Natural killer cell (primary cell): ENCODE data around the gene RIPOR2. TPM values are rescaled to one million over a fixed set of nuclear protein-coding genes. Genes with fewer than 3 reads are reported as not detected.
"Not testable (repeated sequence)": the region's sequence is repeated elsewhere in the genome, so short reads cannot be mapped to it uniquely, and the experiment has no call there.

ENCODE experiments used
- ATAC-seq, 3 donors: fragments of 150-1000 bp in 2 of 3; fragments of 200-7000 bp in 1 of 3; cut with Tn5 transposase; 1 replicate in 1 of 3; 2 replicates in 2 of 3; pipeline ENCODE4 v1.10.0; 2021; ENCODE audit warnings: mild to moderate bottlenecking in 2 of 3, moderate library complexity in 2 of 3
- DNase-seq, 2 donors: peaks; one replicate each; pipeline versions ENCODE4 v3.0.0 to v3.0.0-alpha.2; 2013 to 2021; ENCODE audit warnings: mixed read lengths in 1 of 2
- H3K27ac ChIP-seq: one replicate; pipeline ENCODE4 v1.5.1; 2013; ENCODE audit warnings: mild to moderate bottlenecking, low read length
- H3K27me3 ChIP-seq: one replicate; pipeline ENCODE4 v1.6.1; 2013; ENCODE audit warnings: low read length; ENCODE audit not compliant: control insufficient read depth, insufficient read depth
- H3K36me3 ChIP-seq: one replicate; pipeline ENCODE4 v1.6.1; 2013; ENCODE audit warnings: low read length; ENCODE audit not compliant: control insufficient read depth, insufficient read depth
- H3K4me1 ChIP-seq: one replicate; pipeline ENCODE4 v1.6.1; 2013; ENCODE audit warnings: low read length; ENCODE audit not compliant: control insufficient read depth, insufficient read depth
- H3K4me3 ChIP-seq: one replicate; pipeline ENCODE4 v1.5.1; 2013; ENCODE audit warnings: low read length
- H3K9me3 ChIP-seq: one replicate; pipeline ENCODE4 v1.6.1; 2013; ENCODE audit warnings: low read length; ENCODE audit not compliant: control insufficient read depth, insufficient read depth
- H3K27ac Mint-ChIP-seq, 2 donors: one replicate each; pipeline ENCODE4 v1.8.0; 2022; ENCODE audit warnings: mild to moderate bottlenecking in 2 of 2, mixed read lengths in 2 of 2, moderate library complexity in 1 of 2
- H3K27me3 Mint-ChIP-seq, 2 donors: one replicate each; pipeline ENCODE4 v1.8.0; 2022; ENCODE audit warnings: low read depth in 2 of 2, mixed read lengths in 2 of 2
- H3K36me3 Mint-ChIP-seq: one replicate; pipeline ENCODE4 v1.8.0; 2022; ENCODE audit warnings: mixed read lengths
- H3K4me1 Mint-ChIP-seq, 2 donors: one replicate each; pipeline ENCODE4 v1.8.0; 2022; ENCODE audit warnings: mixed read lengths in 2 of 2
- H3K4me3 Mint-ChIP-seq: one replicate; pipeline ENCODE4 v1.8.0; 2022; ENCODE audit warnings: mild to moderate bottlenecking, moderate library complexity, mixed read lengths
- H3K9me3 Mint-ChIP-seq, 2 donors: one replicate each; pipeline ENCODE4 v1.8.0; 2022; ENCODE audit warnings: mixed read lengths in 2 of 2
- WGBS: methylation state at CpG from one replicate; pipeline ENCODE4 v1.1.7; 2013; ENCODE audit warnings: missing lambda C conversion rate; ENCODE audit not compliant: insufficient coverage; 5-methylcytosine and 5-hydroxymethylcytosine counted together
- intact Hi-C: fragments of 100-400 bp; cut with micrococcal nuclease; formaldehyde crosslinking; loops from one replicate; pipeline ENCODE4 v1.14.2; 2022
- total RNA-seq, 4 donors: library from RNA; stranded (reverse); fragments of 120-200 nt in 1 of 4; gene quantifications; one replicate each; pipeline versions ENCODE4 v1.2.3 to v1.2.4, GENCODE V29; 2013 to 2022
- TF ChIP-seq, protein P1 (sequence below): fragments of 200-600 bp; IDR thresholded peaks from one replicate; pipeline ENCODE4 v1.8.0; 2022; ENCODE audit warnings: antibody characterized with exemption

RIPOR2 gene
- total RNA-seq, 3 donors from 2014 or later (not counting 1 experiment from before 2014, with no cell fraction given), result 234 to 312 (median 299) TPM

DNA sequence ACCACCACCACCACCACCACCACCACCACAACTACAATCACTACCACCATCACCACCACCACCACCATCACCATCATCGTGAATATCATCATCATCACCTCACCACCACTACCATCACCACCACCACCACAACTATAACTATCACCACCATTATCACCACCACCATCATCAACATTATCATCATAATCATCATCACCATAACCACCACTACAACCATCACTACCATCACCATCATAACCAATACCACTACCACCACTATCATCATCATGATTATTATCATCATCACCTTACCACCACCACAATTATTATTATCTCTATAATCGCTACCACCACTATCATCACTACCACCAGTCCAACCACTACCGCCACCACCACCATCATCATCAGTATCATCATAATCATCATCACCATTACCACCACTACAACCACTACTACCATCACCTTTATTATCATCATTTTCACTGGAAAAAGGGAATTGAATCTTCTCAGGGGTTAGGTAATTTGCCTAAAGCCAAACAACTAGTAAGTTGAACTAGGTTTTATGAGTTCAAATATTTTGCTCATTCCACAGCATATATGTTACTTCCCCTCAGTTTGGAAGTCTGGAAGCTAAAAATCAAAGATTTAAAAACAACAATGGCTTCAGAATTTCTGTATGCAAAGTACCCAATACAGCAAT, 8.3 kb downstream of the RIPOR2 start:
- Mint-ChIP-seq H3K36me3 (no peaks in the 10 kb centered on the region), H3K4me3 (peak overlapping the region; percentile 35), H3K27me3 (no peaks in the 10 kb centered on the region), H3K27ac (peak overlapping the region; percentile 71 to 89), H3K4me1 (peaks cover 88% of the 10 kb centered on the region in 2 donors), H3K9me3 (peaks cover 4 to 7% of the 10 kb centered on the region in 2 donors)
- H3K27ac ChIP-seq, result peak overlapping the region; percentile 74
- peaks cover 63% of the 10 kb centered on the region for H3K4me1 ChIP-seq
- ATAC-seq (peak in 1 of 3 donors; percentile 28), DNase-seq (peak in 1 of 2 donors; percentile 62)
- intact Hi-C loops, result loop anchor here (1.0 to 5.0 kb wide), 2 partner anchors 19 to 35 kb away; no protein-coding TSS in a partner anchor
- H3K9me3 ChIP-seq, result no peaks in the 10 kb centered on the region
- H3K36me3 ChIP-seq, result peaks cover 48% of the 10 kb centered on the region
- H3K4me3 ChIP-seq, result no peak overlapping the region
- 57% methylated on average over 3 of the region's 3 CpGs for WGBS
- TF ChIP-seq, protein P1, sequence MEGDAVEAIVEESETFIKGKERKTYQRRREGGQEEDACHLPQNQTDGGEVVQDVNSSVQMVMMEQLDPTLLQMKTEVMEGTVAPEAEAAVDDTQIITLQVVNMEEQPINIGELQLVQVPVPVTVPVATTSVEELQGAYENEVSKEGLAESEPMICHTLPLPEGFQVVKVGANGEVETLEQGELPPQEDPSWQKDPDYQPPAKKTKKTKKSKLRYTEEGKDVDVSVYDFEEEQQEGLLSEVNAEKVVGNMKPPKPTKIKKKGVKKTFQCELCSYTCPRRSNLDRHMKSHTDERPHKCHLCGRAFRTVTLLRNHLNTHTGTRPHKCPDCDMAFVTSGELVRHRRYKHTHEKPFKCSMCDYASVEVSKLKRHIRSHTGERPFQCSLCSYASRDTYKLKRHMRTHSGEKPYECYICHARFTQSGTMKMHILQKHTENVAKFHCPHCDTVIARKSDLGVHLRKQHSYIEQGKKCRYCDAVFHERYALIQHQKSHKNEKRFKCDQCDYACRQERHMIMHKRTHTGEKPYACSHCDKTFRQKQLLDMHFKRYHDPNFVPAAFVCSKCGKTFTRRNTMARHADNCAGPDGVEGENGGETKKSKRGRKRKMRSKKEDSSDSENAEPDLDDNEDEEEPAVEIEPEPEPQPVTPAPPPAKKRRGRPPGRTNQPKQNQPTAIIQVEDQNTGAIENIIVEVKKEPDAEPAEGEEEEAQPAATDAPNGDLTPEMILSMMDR, result no peak
- H3K27me3 ChIP-seq, result no peaks in the 10 kb centered on the region

GRCh38 chr6:24926647-24927046, 9.1 kb downstream of the RIPOR2 start:
- not testable (repeated sequence) for H3K9me3 ChIP-seq, H3K9me3 Mint-ChIP-seq, H3K27me3 ChIP-seq, H3K36me3 Mint-ChIP-seq, H3K27me3 Mint-ChIP-seq
- H3K4me3 Mint-ChIP-seq, result peak overlapping the region; percentile 85
- H3K36me3 ChIP-seq, result peaks cover 48% of the 10 kb centered on the region
- intact Hi-C loops, result loop anchor here (1.0 to 5.0 kb wide), 2 partner anchors 18 to 36 kb away; no protein-coding TSS in a partner anchor
- WGBS, result 45% methylated on average over 1 of the region's 3 CpGs
- H3K4me1 ChIP-seq, result peaks cover 69% of the 10 kb centered on the region
- H3K4me1 Mint-ChIP-seq, result peaks cover 82% of the 10 kb centered on the region in 2 donors
- DNase-seq (peak in 1 of 2 donors; percentile 54), ATAC-seq (peak in 1 of 3 donors; percentile 4)
- H3K4me3 ChIP-seq, result peak overlapping the region; percentile 25
- peak overlapping the region; percentile 59 for H3K27ac ChIP-seq
- peak overlapping the region; percentile 71 to 89 for H3K27ac Mint-ChIP-seq

- peak overlapping the region; percentile 85 for H3K4me3 Mint-ChIP-seq
- peak overlapping the region; percentile 71 to 89 for H3K27ac Mint-ChIP-seq
- Histone ChIP-seq H3K27me3 (no peaks in the 10 kb centered on the region), H3K27ac (peak overlapping the region; percentile 59), H3K36me3 (peaks cover 44% of the 10 kb centered on the region), H3K4me1 (peaks cover 70% of the 10 kb centered on the region), H3K9me3 (no peaks in the 10 kb centered on the region), H3K4me3 (peak overlapping the region; percentile 25)
- peaks cover 4 to 7% of the 10 kb centered on the region in 2 donors for H3K9me3 Mint-ChIP-seq
- 33% methylated on average over 2 of the region's 3 CpGs for WGBS
- H3K36me3 Mint-ChIP-seq, result no peaks in the 10 kb centered on the region
- ATAC-seq, result peak; percentile 43 to 62 (median 61)
- DNase-seq, result peak in 1 of 2 donors; percentile 62
- H3K4me1 Mint-ChIP-seq, result peaks cover 82% of the 10 kb centered on the region in 2 donors
- intact Hi-C loops, result loop anchor here (5.0 kb wide), 1 partner anchor 36 kb away; no protein-coding TSS in a partner anchor
- no peaks in the 10 kb centered on the region for H3K27me3 Mint-ChIP-seq
- TF ChIP-seq, protein P1, result no peak
Measured at GRCh38 chr6:24926192-24926591, 9.6 kb downstream of the RIPOR2 start.

- intact Hi-C loops, result loop anchor here (5.0 kb wide), 1 partner anchor 37 kb away; no protein-coding TSS in a partner anchor
- no peak for ATAC-seq
- Histone ChIP-seq H3K4me3 (no peak overlapping the region), H3K9me3 (no peaks in the 10 kb centered on the region), H3K4me1 (peaks cover 74% of the 10 kb centered on the region), H3K27ac (peak overlapping the region; percentile 59), H3K27me3 (no peaks in the 10 kb centered on the region), H3K36me3 (peaks cover 41% of the 10 kb centered on the region)
- H3K27ac Mint-ChIP-seq, result peak overlapping the region; percentile 71 to 89
- peak overlapping the region; percentile 85 for H3K4me3 Mint-ChIP-seq
- TF ChIP-seq, protein P1, result no peak
- H3K9me3 Mint-ChIP-seq, result peaks cover 4 to 7% of the 10 kb centered on the region in 2 donors
- H3K27me3 Mint-ChIP-seq, result no peaks in the 10 kb centered on the region
- H3K36me3 Mint-ChIP-seq, result no peaks in the 10 kb centered on the region
- peaks cover 82% of the 10 kb centered on the region in 2 donors for H3K4me1 Mint-ChIP-seq
- no peak for DNase-seq
Measured at GRCh38 chr6:24925661-24926060, 10.1 kb downstream of the RIPOR2 start.
